MCF 10A (cell line): Measurements from ENCODE around the gene RRAGC. TPM values are rescaled to one million over a fixed set of nuclear protein-coding genes. Genes with fewer than 3 reads are reported as not detected.
A peak's percentile ranks its signal among the peaks of the same experiment; 100 is the strongest.

Experiments
- BruUV-seq: library from RNA; stranded (reverse); fragments of 400-500 nt; replicated peaks from 2 replicates; lab custom pipeline; 2021; lab: Mats Ljungman, UMichigan
- CTCF ChIA-PET: fragments of 300-600 bp; sonication (Branson Sonifier 250); formaldehyde crosslinking; extraction: SDS; loops from one replicate; lab custom pipeline; 2021; ENCODE audit warnings: antibody characterized with exemption, inconsistent platforms; lab: Yijun Ruan, JAX
- POLR2A ChIA-PET: fragments of 300-600, 350-650 bp; sonication (Branson Sonifier 250); formaldehyde crosslinking; extraction: SDS; loops from one replicate; lab custom pipeline; 2020; ENCODE audit warnings: antibody characterized with exemption, inconsistent platforms; lab: Yijun Ruan, JAX
- DNase-seq: peaks from one replicate; pipeline ENCODE4 v3.0.0-alpha.2; 2018; ENCODE audit not compliant: unreplicated experiment
- H3K27ac Mint-ChIP-seq: one replicate; pipeline ENCODE4 v1.8.0; 2022; ENCODE audit warnings: mild to moderate bottlenecking, low read depth, mixed read lengths; ENCODE audit not compliant: unreplicated experiment
- H3K27me3 Mint-ChIP-seq: one replicate; pipeline ENCODE4 v1.8.0; 2022; ENCODE audit warnings: mixed read lengths; ENCODE audit not compliant: insufficient read depth, unreplicated experiment
- H3K36me3 Mint-ChIP-seq: one replicate; pipeline ENCODE4 v1.8.0; 2022; ENCODE audit warnings: mild to moderate bottlenecking, moderate library complexity, mixed read lengths; ENCODE audit not compliant: insufficient read depth, unreplicated experiment
- H3K4me1 Mint-ChIP-seq: one replicate; pipeline ENCODE4 v1.8.0; 2022; ENCODE audit warnings: mixed read lengths; ENCODE audit not compliant: insufficient read depth, unreplicated experiment
- H3K4me3 Mint-ChIP-seq: one replicate; pipeline ENCODE4 v1.8.0; 2022; ENCODE audit warnings: mild to moderate bottlenecking, moderate library complexity, mixed read lengths; ENCODE audit not compliant: unreplicated experiment
- H3K9me3 Mint-ChIP-seq: one replicate; pipeline ENCODE4 v1.8.0; 2022; ENCODE audit warnings: mixed read lengths; ENCODE audit not compliant: unreplicated experiment
- intact Hi-C: fragments of 100-400 bp; cut with micrococcal nuclease; formaldehyde crosslinking; loops from 2 replicates; pipeline ENCODE4 v1.14.1; 2022
- total RNA-seq: library from RNA; stranded (reverse); gene quantifications from 2 replicates; pipeline ENCODE4 v1.2.3, GENCODE V29; 2022
- TF ChIP-seq, protein P1 (sequence below): fragments of 200-600 bp; IDR thresholded peaks from one replicate; pipeline ENCODE4 v1.8.0; 2022; ENCODE audit warnings: antibody characterized with exemption, mild to moderate bottlenecking; ENCODE audit not compliant: unreplicated experiment

RRAGC gene
- total RNA-seq, 1 experiment from 2014 or later, result 23.3 TPM

DNA sequence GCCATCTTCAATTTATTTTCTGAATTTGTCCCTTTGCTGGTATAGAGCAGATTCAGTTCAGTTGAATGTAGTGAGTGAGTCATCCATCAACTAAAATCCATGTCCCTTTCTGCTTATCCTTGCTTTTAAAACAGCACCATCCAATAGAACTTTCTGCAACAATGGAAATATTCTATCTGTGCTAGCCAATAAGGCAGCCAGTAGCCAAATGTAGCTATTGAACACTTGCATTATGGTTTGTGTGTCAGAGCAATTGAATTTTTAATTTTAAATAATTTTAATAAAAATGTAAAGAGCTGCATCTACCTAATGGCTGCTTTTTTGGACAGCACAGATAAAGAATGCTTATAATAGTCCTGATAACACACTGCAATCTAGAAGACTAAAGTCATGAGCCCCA lies 21.9 kb upstream of the RRAGC start, which contains the start of gene GJA9:
TSS of gene GJA9 (minus strand) at position 101 of the 400 bp plus-strand sequence. CDS start 5,489 bp downstream, outside the sequence.
- Mint-ChIP-seq H3K27ac (no peak within 1 kb of the TSS), H3K9me3 (no peaks in the 10 kb centered on the region), H3K27me3 (no peaks in the 10 kb centered on the region), H3K36me3 (peaks cover 5% of the 10 kb centered on the region), H3K4me1 (no peaks in the 10 kb centered on the region), H3K4me3 (no peak within 1 kb of the TSS)
- CTCF ChIA-PET, result interaction anchor here (0.6 kb wide), 2 partner anchors 44 to 210 kb away, joined by 3 read pairs; no protein-coding TSS in a partner anchor
- intact Hi-C loops, result no loop called here
- DNase-seq, result no peak
- POLR2A ChIA-PET, result interaction anchor here (0.7 to 1.8 kb wide), 4 partner anchors 8 to 380 kb away, joined by 3 to 5 read pairs (median 4); partner anchors contain the start of genes MYCBP and NDUFS5
- TF ChIP-seq, protein P1, sequence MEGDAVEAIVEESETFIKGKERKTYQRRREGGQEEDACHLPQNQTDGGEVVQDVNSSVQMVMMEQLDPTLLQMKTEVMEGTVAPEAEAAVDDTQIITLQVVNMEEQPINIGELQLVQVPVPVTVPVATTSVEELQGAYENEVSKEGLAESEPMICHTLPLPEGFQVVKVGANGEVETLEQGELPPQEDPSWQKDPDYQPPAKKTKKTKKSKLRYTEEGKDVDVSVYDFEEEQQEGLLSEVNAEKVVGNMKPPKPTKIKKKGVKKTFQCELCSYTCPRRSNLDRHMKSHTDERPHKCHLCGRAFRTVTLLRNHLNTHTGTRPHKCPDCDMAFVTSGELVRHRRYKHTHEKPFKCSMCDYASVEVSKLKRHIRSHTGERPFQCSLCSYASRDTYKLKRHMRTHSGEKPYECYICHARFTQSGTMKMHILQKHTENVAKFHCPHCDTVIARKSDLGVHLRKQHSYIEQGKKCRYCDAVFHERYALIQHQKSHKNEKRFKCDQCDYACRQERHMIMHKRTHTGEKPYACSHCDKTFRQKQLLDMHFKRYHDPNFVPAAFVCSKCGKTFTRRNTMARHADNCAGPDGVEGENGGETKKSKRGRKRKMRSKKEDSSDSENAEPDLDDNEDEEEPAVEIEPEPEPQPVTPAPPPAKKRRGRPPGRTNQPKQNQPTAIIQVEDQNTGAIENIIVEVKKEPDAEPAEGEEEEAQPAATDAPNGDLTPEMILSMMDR, result no peak
- no TSS peak for BruUV-seq

DNA sequence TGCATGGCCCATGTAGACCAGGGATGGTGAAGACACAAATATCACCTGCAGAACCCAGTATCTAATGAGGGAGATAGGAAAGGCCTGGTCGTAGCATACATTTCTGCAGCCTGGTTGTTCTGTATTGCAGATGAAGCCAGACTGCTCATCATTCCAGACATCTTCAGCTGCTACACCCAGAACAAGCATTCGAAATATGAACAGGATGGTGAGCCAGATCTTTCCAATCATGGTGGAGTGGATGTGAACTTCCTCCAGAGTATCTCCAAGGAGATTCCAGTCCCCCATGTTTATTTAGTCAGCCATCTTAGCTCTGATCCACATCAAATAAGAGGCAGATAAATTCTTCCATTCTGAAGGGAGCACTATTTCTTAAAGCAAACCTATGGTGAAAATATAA lies 16.2 kb upstream of the RRAGC start:
- Mint-ChIP-seq H3K27me3 (no peaks in the 10 kb centered on the region), H3K4me1 (peaks cover 19% of the 10 kb centered on the region), H3K9me3 (no peaks in the 10 kb centered on the region), H3K4me3 (no peak overlapping the region), H3K36me3 (peaks cover 17% of the 10 kb centered on the region), H3K27ac (no peak overlapping the region)
- TF ChIP-seq, protein P1, result no peak
- no TSS peak for BruUV-seq
- no peak for DNase-seq
- intact Hi-C loops, result no loop called here
- ChIA-PET POLR2A (interaction anchor here (0.6 kb wide), 1 partner anchor 772 kb away, joined by 3 read pairs; no protein-coding TSS in a partner anchor), CTCF (interaction anchor here (1.4 kb wide), 1 partner anchor 13 kb away, joined by 3 read pairs; no protein-coding TSS in a partner anchor)

DNA sequence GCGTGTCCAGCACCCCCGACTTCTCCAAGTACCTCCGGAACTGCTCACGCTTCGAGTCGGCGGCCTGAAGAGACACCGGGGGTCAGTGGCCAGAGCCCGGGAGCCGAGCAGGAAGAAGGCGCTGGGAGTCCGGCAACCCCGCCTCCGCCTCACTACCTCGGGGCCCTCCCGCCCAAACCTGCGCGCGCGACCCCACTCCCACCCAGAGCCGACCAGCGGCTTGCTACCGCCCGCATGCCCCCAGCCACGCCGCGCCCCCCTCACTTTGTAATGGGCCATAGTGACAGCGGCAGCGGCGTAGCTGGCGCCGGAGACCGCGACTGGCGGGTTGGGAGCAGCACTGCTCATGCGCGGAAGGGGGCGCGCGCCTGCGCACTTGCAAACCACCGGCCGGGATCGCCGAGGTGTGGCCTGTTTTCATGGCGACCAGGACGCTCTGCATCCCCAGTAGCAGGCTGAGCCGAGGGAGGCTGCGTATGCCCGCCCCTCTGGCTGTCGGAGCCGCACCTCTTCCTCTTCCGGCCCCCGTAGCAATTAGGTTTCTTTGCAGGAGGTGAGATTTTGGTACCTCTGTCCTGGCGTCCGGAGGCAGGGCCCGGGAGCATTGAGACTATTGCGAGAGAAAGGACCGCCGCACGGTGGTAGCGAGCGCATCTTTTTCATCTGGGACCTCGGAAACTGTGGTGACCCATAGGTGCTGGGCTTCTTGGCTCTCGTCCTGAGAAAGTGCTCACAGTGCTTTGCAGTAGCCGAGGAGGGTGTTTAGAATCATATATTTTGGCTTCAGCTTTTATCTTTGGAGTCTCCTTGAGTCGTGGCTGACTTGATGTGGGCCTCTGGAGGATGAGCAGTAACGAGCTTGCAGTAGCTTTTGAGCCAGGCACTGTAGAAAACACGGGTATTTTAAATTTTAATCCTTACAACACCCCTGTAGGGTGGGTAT lies 13.7 kb upstream of the RRAGC start, which contains the start of gene MYCBP:
TSS of gene MYCBP (minus strand) at position 322 of the 943 bp plus-strand sequence. CDS start at position 279, 43 bp downstream.
- TF ChIP-seq, protein P1, result no peak
- Mint-ChIP-seq H3K36me3 (peaks cover 12% of the 10 kb centered on the region), H3K27me3 (no peaks in the 10 kb centered on the region), H3K4me1 (peaks cover 19% of the 10 kb centered on the region), H3K27ac (peak within 1 kb of the TSS; percentile 17), H3K4me3 (peak within 1 kb of the TSS; percentile 83), H3K9me3 (no peaks in the 10 kb centered on the region)
- ChIA-PET CTCF (interaction anchor here (0.5 to 1.0 kb wide), 3 partner anchors 13 to 78 kb away, joined by 3 read pairs; no protein-coding TSS in a partner anchor), POLR2A (interaction anchor here (0.6 to 5.0 kb wide), 18 partner anchors 8 to 1359 kb away, joined by 3 to 76 read pairs (median 4); partner anchors contain the start of genes AKIRIN1, C1orf122, GJA9 and MEAF6)
- intact Hi-C loops, result loop anchor here (1.0 to 2.0 kb wide), 5 partner anchors 14 to 219 kb away; partner anchors contain the start of genes NDUFS5, RHBDL2 and RRAGC
- DNase-seq, result peak; percentile 96
- BruUV-seq, result TSS peak; percentile 39
